Measurements from ENCODE around the gene TNFRSF13B.
A peak's percentile ranks its signal among the peaks of the same experiment; 100 is the strongest.
"Not testable (repeated sequence)": the region's sequence is repeated elsewhere in the genome, so short reads cannot be mapped to it uniquely, and the experiment has no call there.

The TNFRSF13B gene

GRCh38 chr17:16980813-16981731 lies 9.2 kb upstream of the TNFRSF13B start:
- peak; percentile 51 for DNase-seq

- no peak for DNase-seq
These were observed 8.1 kb upstream of the TNFRSF13B start for GRCh38 chr17:16980061-16980460.

- not testable (repeated sequence) for DNase-seq
These were observed 7.4 kb upstream of the TNFRSF13B start for GRCh38 chr17:16979237-16979823.

- DNase-seq = no peak
These were observed 6.0 kb upstream of the TNFRSF13B start for GRCh38 chr17:16977932-16978331.

- DNase-seq = no peak
These were observed 5.0 kb upstream of the TNFRSF13B start for GRCh38 chr17:16976725-16977550.

GRCh38 chr17:16975744-16976625 lies 4.1 kb upstream of the TNFRSF13B start:
- no peak for DNase-seq

GRCh38 chr17:16975277-16975651 lies 3.3 kb upstream of the TNFRSF13B start:
- no peak for DNase-seq

- DNase-seq = no peak
These were observed 2.8 kb upstream of the TNFRSF13B start for GRCh38 chr17:16974569-16975276.

- DNase-seq = peak; percentile 46
These were observed 2.0 kb upstream of the TNFRSF13B start for GRCh38 chr17:16973760-16974540.

GRCh38 chr17:16973043-16973442 lies 1.1 kb upstream of the TNFRSF13B start:
- not testable (repeated sequence) for DNase-seq

GRCh38 chr17:16972346-16972745 lies 428 bp upstream of the TNFRSF13B start:
- DNase-seq = no peak

- DNase-seq = no peak
These were observed 1.7 kb downstream of the TNFRSF13B start for GRCh38 chr17:16969931-16970906.

GRCh38 chr17:16968786-16969185 lies 3.1 kb downstream of the TNFRSF13B start:
- DNase-seq = no peak

- DNase-seq = no peak
These were observed 9.1 kb downstream of the TNFRSF13B start for GRCh38 chr17:16962804-16963203.

- DNase-seq = no peak
These were observed 10.1 kb downstream of the TNFRSF13B start for GRCh38 chr17:16961792-16962191.

- not testable (repeated sequence) for DNase-seq
These were observed 10.9 kb downstream of the TNFRSF13B start for GRCh38 chr17:16961022-16961421.

- not testable (repeated sequence) for DNase-seq
These were observed 16.9 kb downstream of the TNFRSF13B start for GRCh38 chr17:16955011-16955410.

GRCh38 chr17:16954521-16954920 lies 17.4 kb downstream of the TNFRSF13B start:
- no peak for DNase-seq

- DNase-seq = no peak
These were observed 18.1 kb downstream of the TNFRSF13B start for GRCh38 chr17:16953841-16954240.

- no peak for DNase-seq
These were observed 18.6 kb downstream of the TNFRSF13B start for GRCh38 chr17:16953347-16953746.

Data from CD4-positive, alpha-beta T cell treated with Interleukin-15 for 1 hour (primary cell).